Prostate gland (tissue), 2 donors: ENCODE measurements around the gene RNF26.

Experiments used
- CTCF ChIP-seq, 4 experiments: fragments of 200-600 bp in 2 of 4; fragments of 450-650 bp in 2 of 4; sonication (generic) in 2 of 4; IDR thresholded peaks; 1 replicate in 3 of 4; 2 replicates in 1 of 4; pipeline ENCODE4 v1.5.1; 2016 to 2019; ENCODE audit warnings: antibody characterized with exemption in 4 of 4, mild to moderate bottlenecking in 2 of 4, moderate library complexity in 2 of 4
- POLR2A ChIP-seq: fragments of 450-650 bp; IDR thresholded peaks from one replicate; pipeline ENCODE4 v1.6.1; 2016; ENCODE audit warnings: antibody characterized with exemption, mild to moderate bottlenecking
- POLR2AphosphoS5 ChIP-seq: sonication (generic); formaldehyde crosslinking; IDR thresholded peaks from one replicate; pipeline ENCODE4 v1.6.1; 2017; ENCODE audit warnings: antibody characterized with exemption

DNA sequence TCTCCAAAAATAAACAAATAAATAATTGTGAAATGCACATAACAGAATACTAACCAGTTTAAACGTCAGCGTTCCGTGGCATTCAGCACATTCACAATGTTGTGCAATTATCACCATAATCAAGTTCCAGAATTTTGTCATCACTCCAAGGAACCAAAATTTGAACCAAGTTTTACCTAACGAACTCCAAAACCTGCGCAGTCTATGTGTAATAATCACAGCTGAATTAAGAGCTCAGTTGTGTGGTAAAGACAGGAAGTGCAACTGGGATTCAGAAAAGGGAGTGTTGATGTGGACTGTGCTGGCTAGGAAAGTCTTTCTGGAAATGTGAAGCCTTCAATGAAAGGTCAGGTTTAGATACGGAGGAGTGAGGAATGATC, 12.0 kb upstream of the RNF26 start:
- TF ChIP-seq CTCF (IDR thresholded peaks at IDR 0.05) (no peak), POLR2A (no peak), POLR2AphosphoS5 (no peak)
